SK-MEL-5 (cell line): ENCODE results near the gene GLI3. TPM values are rescaled to one million over a fixed set of nuclear protein-coding genes. Genes with fewer than 3 reads are reported as not detected.

Source experiments
- DNase-seq: peaks from one replicate; pipeline ENCODE4 v3.0.0-alpha.2; 2016; ENCODE audit warnings: low read depth, low spot score
- in situ Hi-C: cut with HindIII; loops from 2 replicates; pipeline ENCODE4 v1.10.0; 2016; ENCODE audit warnings: low sequenced_read_pairs, high pct_unique_total_duplicates, low pct_unique_long_range_greater_than_20kb
- total RNA-seq: library from RNA; depleted of rRNA; stranded (reverse); fragments of >200 nt; shearing (Covaris generic); gene quantifications from 2 replicates; pipeline ENCODE4 v1.2.3, GENCODE V29; 2014

The GLI3 gene
- total RNA-seq, 1 experiment from 2014 or later = 2.7 TPM

DNA sequence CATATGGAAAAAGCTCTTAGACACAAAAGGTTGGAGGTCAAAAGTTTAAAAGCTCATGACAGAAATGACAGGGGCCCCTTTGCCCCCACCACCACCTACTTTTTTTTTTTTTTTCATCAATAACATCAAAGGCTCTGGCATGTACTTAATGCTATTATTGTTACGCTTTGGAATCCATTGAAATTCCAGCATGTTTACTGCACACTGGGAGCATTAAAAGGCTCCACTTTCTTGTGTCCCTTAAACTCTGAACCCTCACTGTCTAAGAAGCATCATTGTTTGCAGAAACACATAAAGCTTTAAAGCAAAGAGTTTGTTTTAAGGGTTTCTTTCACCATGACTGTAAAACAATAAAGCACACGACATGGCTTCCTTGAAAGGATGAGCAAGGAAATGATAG lies 149.4 kb downstream of the GLI3 start:
- in situ Hi-C loops = no loop called here
- no peak for DNase-seq

GRCh38 chr7:42085531-42085930 lies 151.5 kb downstream of the GLI3 start:
- in situ Hi-C loops = no loop called here

DNA sequence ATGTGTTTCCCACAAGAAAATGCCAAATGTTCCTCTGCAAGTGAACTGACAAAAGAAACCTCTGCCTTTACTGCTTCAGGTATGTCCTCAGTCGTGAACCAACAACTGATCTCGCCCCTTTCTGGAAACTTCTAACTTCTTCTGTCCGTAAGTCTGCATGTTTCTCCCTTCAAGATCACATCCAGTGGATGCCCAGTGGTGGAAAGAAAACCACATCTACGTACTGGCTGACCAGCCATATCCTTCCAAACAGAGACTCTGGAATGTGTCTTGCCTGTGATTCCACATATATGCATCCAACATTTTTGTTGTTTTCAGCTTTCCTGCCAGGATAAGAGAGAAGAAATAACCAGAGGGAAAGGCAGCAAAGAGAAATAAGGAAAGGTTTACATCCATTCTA lies 152.7 kb downstream of the GLI3 start:
- in situ Hi-C loops = no loop called here
- no peak for DNase-seq

More at GRCh38 chr7:42085531-42085930, 151.5 kb downstream of the GLI3 start:
- no peak for DNase-seq

GRCh38 chr7:42083284-42083683 lies 153.7 kb downstream of the GLI3 start:
- in situ Hi-C loops = no loop called here
- DNase-seq = no peak

- in situ Hi-C loops = no loop called here
- no peak for DNase-seq
These were observed 154.9 kb downstream of the GLI3 start for GRCh38 chr7:42082144-42082543.

DNA sequence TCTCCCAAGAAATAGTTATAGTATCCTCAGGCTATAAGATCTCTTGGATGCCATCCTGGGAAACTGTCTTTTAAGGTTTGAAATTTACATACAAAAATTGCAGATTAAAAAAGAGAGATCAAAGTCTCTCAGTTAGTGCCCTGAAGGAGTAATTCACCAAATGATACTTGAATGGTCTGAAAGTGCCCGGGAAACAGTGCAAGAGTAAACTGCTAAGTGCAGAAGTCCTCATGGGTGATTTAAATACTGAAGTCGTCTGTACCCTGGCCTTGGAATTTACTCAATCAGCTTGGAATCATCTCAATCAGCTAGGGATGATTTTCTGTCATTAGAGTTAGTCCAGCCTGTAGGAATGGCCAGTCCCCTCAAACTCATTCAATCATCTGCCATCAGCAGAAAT lies 155.3 kb downstream of the GLI3 start:
- DNase-seq = no peak
- in situ Hi-C loops = no loop called here

GRCh38 chr7:42080841-42081586 lies 156.0 kb downstream of the GLI3 start:
- in situ Hi-C loops = no loop called here
- no peak for DNase-seq

- in situ Hi-C loops = no loop called here
- no peak for DNase-seq
These were observed 159.5 kb downstream of the GLI3 start for GRCh38 chr7:42077271-42078135.

DNA sequence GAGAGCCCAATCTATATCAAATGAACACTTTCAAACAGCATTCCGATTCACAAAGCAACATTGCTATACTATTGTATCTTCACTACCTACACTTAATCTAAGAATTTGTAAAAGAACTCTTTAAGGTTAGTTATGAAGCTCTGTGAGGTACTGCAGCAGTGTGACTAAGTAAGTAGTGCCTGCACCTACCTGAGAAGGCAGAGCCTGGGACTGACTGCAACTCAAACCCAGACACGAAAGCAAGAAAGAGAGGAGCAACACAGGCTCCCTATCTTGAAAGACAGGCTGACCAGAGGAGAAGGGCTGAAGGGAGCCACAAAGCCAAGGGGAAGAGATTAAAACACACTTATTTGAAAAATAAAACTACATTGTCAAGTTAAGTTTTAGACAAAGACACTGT lies 160.1 kb downstream of the GLI3 start:
- no peak for DNase-seq
- in situ Hi-C loops = no loop called here

- in situ Hi-C loops = no loop called here
- DNase-seq = peak; percentile 37
These were observed 161.6 kb downstream of the GLI3 start for GRCh38 chr7:42075418-42075817.

- no peak for DNase-seq
- in situ Hi-C loops = no loop called here
These were observed 162.9 kb downstream of the GLI3 start for GRCh38 chr7:42074076-42074475.

DNA sequence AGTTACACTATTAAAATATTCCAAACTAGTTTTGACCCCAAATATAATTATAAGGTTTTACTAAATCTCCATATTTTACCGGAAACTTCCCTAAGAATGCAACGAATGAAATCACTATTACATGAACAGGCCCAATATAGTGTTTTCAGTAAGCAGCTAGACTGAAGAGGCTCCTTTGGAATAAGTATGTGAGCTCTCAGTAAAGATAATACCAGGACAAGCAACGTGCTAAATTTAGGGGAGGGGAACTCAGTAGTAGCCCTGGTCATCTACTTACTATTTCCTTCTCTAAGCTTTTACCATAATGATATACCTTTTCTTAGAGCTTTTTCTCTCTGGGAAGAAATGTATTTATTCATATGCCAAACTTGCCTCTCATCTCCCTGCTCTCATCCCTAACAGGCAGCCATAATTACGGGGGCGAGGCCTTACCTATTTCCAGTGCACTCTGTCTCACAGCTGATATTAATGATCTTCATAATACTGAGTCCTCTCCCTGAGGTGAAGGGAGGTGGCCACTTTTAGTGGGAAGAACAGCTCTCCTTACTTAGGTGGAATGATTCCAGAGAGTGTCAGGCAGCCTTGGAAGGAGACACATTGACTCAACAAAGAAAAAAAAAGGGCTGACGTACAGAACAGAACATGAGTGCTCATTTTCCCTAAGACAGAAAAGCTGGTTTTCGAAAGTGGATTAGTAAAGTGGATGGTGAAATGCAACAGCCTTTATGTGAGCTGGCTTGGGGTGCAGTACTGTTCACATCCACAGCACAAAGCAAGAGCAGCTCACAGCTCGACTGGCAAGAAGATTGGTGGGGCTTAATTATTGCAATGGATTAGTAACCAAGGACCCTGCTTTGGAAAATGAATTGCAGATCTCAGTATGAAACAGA lies 165.4 kb downstream of the GLI3 start:
- peak; percentile 53 for DNase-seq
- in situ Hi-C loops = no loop called here

DNA sequence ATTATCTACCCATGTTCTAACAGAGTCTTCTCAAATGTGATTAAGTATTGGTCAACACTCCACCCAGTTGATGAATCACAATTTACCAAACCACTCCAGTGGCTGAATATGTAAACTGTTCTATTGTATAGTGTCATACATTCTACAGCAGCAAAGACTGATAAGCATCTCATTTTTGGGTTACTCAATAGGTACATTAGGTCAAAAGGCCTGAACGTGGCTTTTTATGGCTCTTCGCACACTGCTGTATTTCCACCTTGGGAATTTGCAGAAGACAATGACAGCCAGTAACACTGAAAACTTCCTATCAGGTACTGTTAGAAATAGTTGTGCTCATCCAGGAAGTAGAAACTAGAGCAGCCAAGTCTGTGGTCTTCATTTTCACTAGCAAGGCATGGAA lies 166.9 kb downstream of the GLI3 start:
- in situ Hi-C loops = no loop called here
- no peak for DNase-seq

DNA sequence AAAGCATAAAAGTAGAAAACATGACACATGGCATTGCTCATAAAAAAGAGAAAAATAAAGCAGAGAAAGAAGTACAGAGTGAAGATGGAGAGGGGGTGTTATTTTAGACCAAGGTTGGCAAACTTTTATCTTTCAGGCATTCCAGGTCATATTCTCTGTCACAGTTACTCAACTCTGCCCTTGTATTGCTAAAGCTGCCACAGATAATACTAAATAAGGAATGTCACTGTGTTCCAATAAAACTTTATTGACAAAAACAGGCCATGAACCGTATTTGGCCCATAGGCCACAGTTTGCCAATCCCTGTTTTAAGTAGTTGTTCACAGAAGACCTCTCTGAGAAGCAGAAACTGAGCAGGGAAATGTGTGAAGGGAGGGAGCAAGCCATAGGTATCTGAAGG lies 167.4 kb downstream of the GLI3 start:
- no peak for DNase-seq
- in situ Hi-C loops = no loop called here

DNA sequence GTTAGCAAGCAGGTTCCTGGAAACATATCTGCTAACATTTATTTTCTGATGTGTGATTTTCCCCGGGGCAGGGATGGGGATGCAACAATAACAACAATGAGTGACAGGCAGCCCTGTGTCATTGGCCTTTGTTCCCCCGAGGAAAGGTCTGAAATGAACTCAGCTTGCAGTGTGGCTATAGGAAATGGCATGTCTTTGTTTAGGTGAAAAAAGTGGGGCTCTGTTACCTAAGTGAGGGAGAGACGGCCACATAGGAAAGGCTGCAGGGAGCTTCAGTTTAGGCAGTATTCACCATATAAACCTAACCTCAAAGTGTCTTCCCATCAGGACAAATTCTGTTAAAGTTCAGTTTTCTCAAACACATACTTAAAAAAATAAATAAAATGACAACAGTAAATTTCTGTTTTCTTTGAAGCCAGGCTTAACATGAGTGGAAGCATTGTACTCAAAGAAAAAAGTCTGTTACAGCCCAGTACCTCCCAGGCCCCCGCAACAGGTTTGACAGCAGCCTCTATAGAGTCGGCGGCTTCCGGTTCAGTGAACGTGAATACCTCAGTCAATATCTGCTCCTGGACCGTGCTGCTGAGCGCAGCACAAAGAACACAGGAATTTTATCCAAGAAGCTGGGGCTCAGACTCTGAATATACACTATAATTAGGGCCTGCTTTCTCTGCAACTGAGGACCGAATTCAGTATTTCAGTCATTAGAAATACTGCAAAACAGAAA lies 168.3 kb downstream of the GLI3 start:
- DNase-seq = no peak
- in situ Hi-C loops = no loop called here

GRCh38 chr7:42065942-42066341 lies 171.1 kb downstream of the GLI3 start:
- no peak for DNase-seq
- in situ Hi-C loops = no loop called here

GRCh38 chr7:42065015-42065414 lies 172.0 kb downstream of the GLI3 start:
- in situ Hi-C loops = no loop called here

More at GRCh38 chr7:42065015-42065414, 172.0 kb downstream of the GLI3 start:
- DNase-seq = no peak
